ENCODE results near the gene MOB1A.

DNA sequence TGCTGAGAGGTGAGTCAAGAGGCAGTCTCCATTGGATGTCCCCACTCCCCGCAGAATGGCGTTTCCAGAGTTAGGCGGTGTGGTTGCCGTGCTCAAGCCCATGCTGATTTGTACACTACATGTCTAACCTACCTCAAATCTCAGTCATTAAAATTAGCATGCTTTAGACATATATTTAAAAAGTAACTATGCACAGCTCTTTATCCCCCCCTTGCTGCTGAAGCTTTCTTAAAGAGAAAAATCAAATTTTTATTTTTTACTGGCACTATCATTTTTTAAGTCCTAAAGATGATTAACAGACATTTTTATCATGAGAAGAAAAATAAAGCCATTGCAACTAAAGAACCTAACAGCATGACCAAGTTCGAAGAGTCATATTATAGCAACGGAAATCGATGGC lies 73.8 kb downstream of the MOB1A start:
- TF ChIP-seq, protein P1, sequence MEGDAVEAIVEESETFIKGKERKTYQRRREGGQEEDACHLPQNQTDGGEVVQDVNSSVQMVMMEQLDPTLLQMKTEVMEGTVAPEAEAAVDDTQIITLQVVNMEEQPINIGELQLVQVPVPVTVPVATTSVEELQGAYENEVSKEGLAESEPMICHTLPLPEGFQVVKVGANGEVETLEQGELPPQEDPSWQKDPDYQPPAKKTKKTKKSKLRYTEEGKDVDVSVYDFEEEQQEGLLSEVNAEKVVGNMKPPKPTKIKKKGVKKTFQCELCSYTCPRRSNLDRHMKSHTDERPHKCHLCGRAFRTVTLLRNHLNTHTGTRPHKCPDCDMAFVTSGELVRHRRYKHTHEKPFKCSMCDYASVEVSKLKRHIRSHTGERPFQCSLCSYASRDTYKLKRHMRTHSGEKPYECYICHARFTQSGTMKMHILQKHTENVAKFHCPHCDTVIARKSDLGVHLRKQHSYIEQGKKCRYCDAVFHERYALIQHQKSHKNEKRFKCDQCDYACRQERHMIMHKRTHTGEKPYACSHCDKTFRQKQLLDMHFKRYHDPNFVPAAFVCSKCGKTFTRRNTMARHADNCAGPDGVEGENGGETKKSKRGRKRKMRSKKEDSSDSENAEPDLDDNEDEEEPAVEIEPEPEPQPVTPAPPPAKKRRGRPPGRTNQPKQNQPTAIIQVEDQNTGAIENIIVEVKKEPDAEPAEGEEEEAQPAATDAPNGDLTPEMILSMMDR (IDR thresholded peaks at IDR 0.05): peak in 2 of 4 experiments; percentile 14 to 17
- TF ChIP-seq POLR2A (IDR thresholded peaks at IDR 0.05): no peak

Data from uterus (tissue), 2 donors.